ENCODE results near the gene KRTAP15-1.

KRTAP15-1 gene

GRCh38 chr21:30439975-30440374 is at the start of gene KRTAP15-1:
KRTAP15-1 (plus strand) TSS chr21:30440275; CDS start chr21:30440328, 53 bp downstream.
- no peak for DNase-seq

- DNase-seq = no peak
These were observed 48.5 kb upstream of the KRTAP15-1 start for GRCh38 chr21:30391492-30392025.

GRCh38 chr21:30395731-30396130 is 44.3 kb upstream of the KRTAP15-1 start, which contains the start of gene KRTAP13-1:
KRTAP13-1 (plus strand) TSS chr21:30396031; CDS start chr21:30396087, 56 bp downstream.
- DNase-seq = no peak

GRCh38 chr21:30408782-30409494 is 31.1 kb upstream of the KRTAP15-1 start:
- DNase-seq = peak; percentile 54

GRCh38 chr21:30415993-30416392 is 24.1 kb upstream of the KRTAP15-1 start:
- DNase-seq = no peak

GRCh38 chr21:30425826-30426225 is 14.2 kb upstream of the KRTAP15-1 start, which contains the start of gene KRTAP13-3:
KRTAP13-3 (minus strand) TSS chr21:30425926; CDS start chr21:30425912, 14 bp downstream.
- no peak for DNase-seq

GRCh38 chr21:30426731-30427130 is 13.3 kb upstream of the KRTAP15-1 start:
- DNase-seq = no peak

- DNase-seq = no peak
These were observed 9.9 kb upstream of the KRTAP15-1 start, which contains the start of gene KRTAP13-4 for GRCh38 chr21:30430170-30430655. KRTAP13-4 (plus strand) TSS chr21:30430220; CDS start chr21:30430276, 56 bp downstream.

GRCh38 chr21:30434033-30434631 is 5.9 kb upstream of the KRTAP15-1 start:
- DNase-seq = peak; percentile 62

- DNase-seq = no peak
These were observed 3.0 kb upstream of the KRTAP15-1 start for GRCh38 chr21:30437010-30437565.

- DNase-seq = no peak
These were observed 3.2 kb downstream of the KRTAP15-1 start for GRCh38 chr21:30443226-30443625.

GRCh38 chr21:30444204-30444603 is 4.1 kb downstream of the KRTAP15-1 start:
- DNase-seq = no peak

GRCh38 chr21:30447056-30447455 is 7.0 kb downstream of the KRTAP15-1 start:
- DNase-seq = no peak

GRCh38 chr21:30448514-30448913 is 8.4 kb downstream of the KRTAP15-1 start:
- DNase-seq = no peak

- DNase-seq = peak; percentile 9
These were observed 23.6 kb downstream of the KRTAP15-1 start for GRCh38 chr21:30463713-30464112.

- DNase-seq = no peak
These were observed 29.0 kb downstream of the KRTAP15-1 start for GRCh38 chr21:30468900-30469714.

- DNase-seq = no peak
These were observed 37.9 kb downstream of the KRTAP15-1 start for GRCh38 chr21:30478004-30478403.

GRCh38 chr21:30479259-30479658 is 39.2 kb downstream of the KRTAP15-1 start:
- no peak for DNase-seq

- DNase-seq = no peak
These were observed 40.1 kb downstream of the KRTAP15-1 start, which contains the start of gene KRTAP19-1 for GRCh38 chr21:30480145-30480544. KRTAP19-1 (minus strand) TSS chr21:30480367; CDS start chr21:30480317, 50 bp downstream.

- no peak for DNase-seq
These were observed 42.1 kb downstream of the KRTAP15-1 start for GRCh38 chr21:30482130-30482529.

- no peak for DNase-seq
These were observed 46.1 kb downstream of the KRTAP15-1 start for GRCh38 chr21:30486180-30486579.

- no peak for DNase-seq
These were observed 47.3 kb downstream of the KRTAP15-1 start, which contains the start of gene KRTAP19-2 for GRCh38 chr21:30487336-30487735. KRTAP19-2 (minus strand) TSS chr21:30487436; CDS start chr21:30487348, 88 bp downstream.

Measured in hematopoietic multipotent progenitor cell treated with erythropoietin and hydrocortisone succinate and interleukin-3 and kit ligand, for 6 days (in vitro differentiated cells).